SK-N-SH treated with all-trans-retinoic acid at 6 μM for 48 hours (cell line): ENCODE data around the gene ACOD1.
"Not testable (repeated sequence)": the region's sequence is repeated elsewhere in the genome, so short reads cannot be mapped to it uniquely, and the experiment has no call there.

ENCODE experiments used
- ATAC-seq: fragments of 200-7000 bp; cut with Tn5 transposase; 3 replicates; pipeline ENCODE4 v1.9.1; 2020; ENCODE audit warnings: mild to moderate bottlenecking, moderate library complexity
- ARNTL ChIP-seq: fragments of 450-650 bp; formaldehyde crosslinking; IDR thresholded peaks from 2 replicates; pipeline ENCODE4 v1.5.0; 2020; ENCODE audit warnings: low read depth, mild to moderate bottlenecking, moderate library complexity, borderline replicate concordance
- BACH2 ChIP-seq: fragments of 250-450 bp; sonication (Bioruptor Pico); IDR thresholded peaks from 2 replicates; pipeline ENCODE4 v1.9.0; 2021; ENCODE audit warnings: mild to moderate bottlenecking, borderline replicate concordance
- CSDC2 ChIP-seq: fragments of 250-450 bp; sonication (Bioruptor Pico); IDR thresholded peaks from 2 replicates; pipeline ENCODE4 v1.5.0; 2020; ENCODE audit warnings: mild to moderate bottlenecking, moderate library complexity
- ESRRG ChIP-seq: fragments of 250-450 bp; sonication (Bioruptor Pico); IDR thresholded peaks from 2 replicates; pipeline ENCODE4 v1.6.1; 2021; ENCODE audit warnings: mild to moderate bottlenecking
- GLIS3 ChIP-seq: fragments of 250-450 bp; sonication (Bioruptor Pico); IDR thresholded peaks from 2 replicates; pipeline ENCODE4 v1.5.0; 2020; ENCODE audit warnings: mild to moderate bottlenecking, moderate library complexity
- OSR1 ChIP-seq: fragments of 250-450 bp; sonication (Bioruptor Pico); IDR thresholded peaks from 2 replicates; pipeline ENCODE4 v1.8.0; 2022; ENCODE audit warnings: moderate library complexity, mild to moderate bottlenecking, inconsistent platforms
- PPARA ChIP-seq: fragments of 250-450 bp; sonication (Bioruptor Pico); IDR thresholded peaks from 2 replicates; pipeline ENCODE4 v1.5.0; 2020; ENCODE audit warnings: mild to moderate bottlenecking, borderline replicate concordance
- RARB ChIP-seq: fragments of 250-450 bp; sonication (Bioruptor Pico); IDR thresholded peaks from 2 replicates; pipeline ENCODE4 v1.8.0; 2021; ENCODE audit warnings: mild to moderate bottlenecking, moderate library complexity
- SNAI2 ChIP-seq: fragments of 250-450 bp; sonication (Bioruptor Pico); IDR thresholded peaks from 2 replicates; pipeline ENCODE4 v1.5.0; 2020; ENCODE audit warnings: mild to moderate bottlenecking, moderate library complexity
- TCF4 ChIP-seq: fragments of 250-450 bp; sonication (Bioruptor Pico); IDR thresholded peaks from 2 replicates; pipeline ENCODE4 v1.8.0; 2021; ENCODE audit warnings: mild to moderate bottlenecking, moderate library complexity, borderline replicate concordance
- TOX ChIP-seq: fragments of 250-450 bp; sonication (Bioruptor Pico); IDR thresholded peaks from 2 replicates; pipeline ENCODE4 v1.8.0; 2021; ENCODE audit warnings: mild to moderate bottlenecking, moderate library complexity, borderline replicate concordance
- ZC3H10 ChIP-seq: fragments of 250-450 bp; sonication (Bioruptor Pico); IDR thresholded peaks from 2 replicates; pipeline ENCODE4 v1.5.1; 2021; ENCODE audit warnings: mild to moderate bottlenecking, moderate library complexity
- ZFP3 ChIP-seq: fragments of 250-450 bp; sonication (Bioruptor Pico); IDR thresholded peaks from 2 replicates; pipeline ENCODE4 v1.5.0; 2020; ENCODE audit warnings: mild to moderate bottlenecking, moderate library complexity
- ZFP30 ChIP-seq: fragments of 450-650 bp; formaldehyde crosslinking; IDR thresholded peaks from 2 replicates; pipeline ENCODE4 v1.5.0; 2022; ENCODE audit warnings: mild to moderate bottlenecking, moderate library complexity
- ZNF565 ChIP-seq: fragments of 450-650 bp; formaldehyde crosslinking; conservative IDR thresholded peaks from 2 replicates; pipeline ENCODE4 v1.5.0; 2020; ENCODE audit warnings: low read depth, mild to moderate bottlenecking, moderate library complexity
- ZNF70 ChIP-seq: fragments of 450-650 bp; formaldehyde crosslinking; IDR thresholded peaks from 2 replicates; pipeline ENCODE4 v1.5.0; 2020; ENCODE audit warnings: mild to moderate bottlenecking, moderate library complexity
- TF ChIP-seq, protein P1 (sequence below): fragments of 250-450 bp; sonication (Bioruptor Pico); IDR thresholded peaks from 2 replicates; pipeline ENCODE4 v1.5.0; 2020; ENCODE audit warnings: mild to moderate bottlenecking, moderate library complexity
- TF ChIP-seq, protein P2 (sequence below): fragments of 250-450 bp; sonication (Bioruptor Pico); IDR thresholded peaks from 2 replicates; pipeline ENCODE4 v1.8.0; 2021; ENCODE audit warnings: low read depth, mild to moderate bottlenecking, moderate library complexity, borderline replicate concordance
- TF ChIP-seq, protein P3 (sequence below): fragments of 250-450 bp; sonication (Bioruptor Pico); IDR thresholded peaks from 2 replicates; pipeline ENCODE4 v1.8.0; 2020; ENCODE audit warnings: mild to moderate bottlenecking, moderate library complexity, borderline replicate concordance
- TF ChIP-seq, protein P4 (sequence below): fragments of 250-450 bp; sonication (Bioruptor Pico); IDR thresholded peaks from 2 replicates; pipeline ENCODE4 v1.5.1; 2021; ENCODE audit warnings: mild to moderate bottlenecking, moderate library complexity
- TF ChIP-seq, protein P5 (sequence below): fragments of 250-450 bp; sonication (Bioruptor Pico); IDR thresholded peaks from 2 replicates; pipeline ENCODE4 v1.5.1; 2020; ENCODE audit warnings: low read depth, mild to moderate bottlenecking, moderate library complexity

Gene ACOD1

DNA sequence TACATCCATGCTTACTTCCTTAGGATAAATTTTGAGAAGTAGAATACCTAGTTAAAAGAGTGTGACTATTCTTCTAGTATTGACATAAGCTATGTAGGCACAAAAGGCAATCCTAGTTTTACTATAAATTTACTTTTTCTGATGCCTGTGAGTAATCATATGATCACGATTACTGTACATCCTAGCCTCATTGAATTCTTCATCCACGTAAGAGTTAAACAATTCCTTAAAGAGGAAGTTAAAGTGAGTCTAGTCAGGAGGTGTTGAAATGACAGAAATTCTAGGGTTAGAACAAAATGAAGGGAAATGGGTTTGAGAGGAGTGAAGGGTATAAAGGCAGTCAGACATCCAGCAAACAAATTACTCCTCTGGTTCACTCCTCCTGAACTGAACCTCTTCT lies at the start of gene ACOD1:
TSS of gene ACOD1 (plus strand) at position 363 of the 400 bp plus-strand sequence. CDS start 48 bp downstream, outside the sequence.
- no peak for ATAC-seq
- TF ChIP-seq TOX (CRISPR knock-in tag) = no peak
- TF ChIP-seq, all 23 proteins: peak for 0

DNA sequence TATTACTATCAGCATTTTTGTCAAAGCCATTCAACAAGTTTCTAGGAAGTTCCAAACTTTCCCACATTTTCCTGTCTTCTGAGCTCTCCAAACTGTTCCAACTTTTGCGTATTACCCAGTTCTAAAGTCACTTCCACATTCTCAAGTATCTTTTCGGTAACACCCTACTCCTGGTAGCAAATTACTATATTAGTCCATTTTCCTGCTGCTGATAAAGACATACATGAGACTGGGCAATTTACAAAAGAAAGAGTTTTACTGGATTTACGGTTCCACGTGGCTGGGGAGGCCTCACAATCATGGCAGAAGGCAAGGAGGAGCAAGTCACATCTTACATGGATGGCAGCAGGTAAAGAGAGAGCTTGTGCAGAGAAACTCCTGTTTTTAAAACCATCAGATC lies 49.2 kb upstream of the ACOD1 start:
- not testable (repeated sequence) for ATAC-seq

DNA sequence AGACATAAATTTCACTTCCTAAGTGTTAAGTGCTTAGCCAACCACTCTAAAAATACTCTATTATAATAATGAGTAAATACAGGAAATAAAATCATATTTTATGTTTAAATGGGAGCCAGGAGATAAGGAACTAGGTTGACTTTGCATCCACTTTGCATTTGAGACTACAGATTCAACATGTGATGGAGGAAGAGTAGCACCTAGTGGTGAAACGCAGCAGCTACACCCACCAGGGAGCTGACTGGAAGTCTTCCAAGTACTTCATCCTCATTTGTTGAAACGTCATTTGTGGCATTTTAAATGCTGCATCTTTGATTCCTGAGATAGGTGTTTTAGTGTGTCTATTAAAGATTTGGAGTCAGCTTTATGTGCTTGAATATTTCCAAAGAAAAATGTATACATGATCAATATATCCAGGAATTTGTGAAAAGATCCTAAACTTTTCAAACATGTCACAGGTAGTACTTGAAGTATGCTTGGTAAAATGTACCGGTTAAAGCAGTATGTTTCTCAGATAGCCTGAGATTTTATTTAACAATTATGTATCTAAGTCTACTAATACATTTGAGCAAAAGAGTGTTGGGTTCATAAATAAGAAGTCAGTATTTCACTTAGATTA lies 44.7 kb upstream of the ACOD1 start:
- ATAC-seq = peak; percentile 85
- TF ChIP-seq TOX (CRISPR knock-in tag) = no peak
- TF ChIP-seq, protein P1, sequence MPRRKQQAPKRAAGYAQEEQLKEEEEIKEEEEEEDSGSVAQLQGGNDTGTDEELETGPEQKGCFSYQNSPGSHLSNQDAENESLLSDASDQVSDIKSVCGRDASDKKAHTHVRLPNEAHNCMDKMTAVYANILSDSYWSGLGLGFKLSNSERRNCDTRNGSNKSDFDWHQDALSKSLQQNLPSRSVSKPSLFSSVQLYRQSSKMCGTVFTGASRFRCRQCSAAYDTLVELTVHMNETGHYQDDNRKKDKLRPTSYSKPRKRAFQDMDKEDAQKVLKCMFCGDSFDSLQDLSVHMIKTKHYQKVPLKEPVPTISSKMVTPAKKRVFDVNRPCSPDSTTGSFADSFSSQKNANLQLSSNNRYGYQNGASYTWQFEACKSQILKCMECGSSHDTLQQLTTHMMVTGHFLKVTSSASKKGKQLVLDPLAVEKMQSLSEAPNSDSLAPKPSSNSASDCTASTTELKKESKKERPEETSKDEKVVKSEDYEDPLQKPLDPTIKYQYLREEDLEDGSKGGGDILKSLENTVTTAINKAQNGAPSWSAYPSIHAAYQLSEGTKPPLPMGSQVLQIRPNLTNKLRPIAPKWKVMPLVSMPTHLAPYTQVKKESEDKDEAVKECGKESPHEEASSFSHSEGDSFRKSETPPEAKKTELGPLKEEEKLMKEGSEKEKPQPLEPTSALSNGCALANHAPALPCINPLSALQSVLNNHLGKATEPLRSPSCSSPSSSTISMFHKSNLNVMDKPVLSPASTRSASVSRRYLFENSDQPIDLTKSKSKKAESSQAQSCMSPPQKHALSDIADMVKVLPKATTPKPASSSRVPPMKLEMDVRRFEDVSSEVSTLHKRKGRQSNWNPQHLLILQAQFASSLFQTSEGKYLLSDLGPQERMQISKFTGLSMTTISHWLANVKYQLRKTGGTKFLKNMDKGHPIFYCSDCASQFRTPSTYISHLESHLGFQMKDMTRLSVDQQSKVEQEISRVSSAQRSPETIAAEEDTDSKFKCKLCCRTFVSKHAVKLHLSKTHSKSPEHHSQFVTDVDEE (CRISPR knock-in tag) = no peak
- TF ChIP-seq, all 23 proteins: peak for 0

DNA sequence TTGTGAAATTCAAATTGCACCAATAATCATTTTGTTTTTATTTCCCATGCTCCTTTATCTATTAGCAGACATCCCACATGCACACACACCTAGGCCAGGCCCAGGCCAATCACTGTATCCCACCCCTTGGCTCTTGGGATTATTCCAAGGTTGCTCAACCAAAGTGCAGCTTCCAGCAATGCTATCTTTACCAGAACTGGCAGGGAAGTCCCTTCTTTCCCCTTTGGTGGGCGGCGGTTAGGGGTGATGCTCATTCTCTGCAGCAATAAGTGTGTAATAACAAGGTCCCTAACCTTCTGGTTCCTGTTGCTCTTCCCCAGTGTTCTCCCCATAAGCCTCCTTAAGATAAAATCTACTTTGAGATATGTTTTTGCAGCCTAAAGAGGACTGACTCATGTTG lies 43.8 kb upstream of the ACOD1 start:
- no peak for TF ChIP-seq ESRRG (CRISPR knock-in tag)
- TF ChIP-seq PPARA (CRISPR knock-in tag) = no peak
- no peak for TF ChIP-seq ARNTL (CRISPR knock-in tag)
- TF ChIP-seq RARB (CRISPR knock-in tag) = no peak
- no peak for ATAC-seq

DNA sequence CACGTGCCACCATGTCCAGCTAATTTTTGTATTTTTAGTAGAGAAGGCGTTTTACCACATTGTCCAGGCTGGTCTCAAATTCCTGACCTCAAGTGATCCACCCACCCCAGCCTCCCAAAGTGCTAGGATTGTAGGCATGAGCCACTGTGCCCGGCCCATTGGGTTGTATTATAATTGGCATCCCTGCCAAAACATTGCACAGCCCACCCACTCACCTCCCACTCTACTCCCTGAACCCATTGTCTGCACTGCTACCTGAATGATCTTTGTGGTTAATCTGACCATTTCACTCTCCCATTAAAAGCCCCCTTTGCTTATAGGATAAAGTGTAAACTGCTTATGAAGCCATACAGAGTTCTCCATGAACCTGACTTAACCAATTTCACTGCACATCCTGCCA lies 35.8 kb upstream of the ACOD1 start:
- TF ChIP-seq ARNTL (CRISPR knock-in tag) (no peak), ZFP30 (no peak), CSDC2 (CRISPR knock-in tag) (no peak), GLIS3 (CRISPR knock-in tag) (no peak), ESRRG (CRISPR knock-in tag) (no peak), ZFP3 (CRISPR knock-in tag) (no peak), ZNF565 (CRISPR knock-in tag) (no peak), SNAI2 (no peak), RARB (CRISPR knock-in tag) (no peak), TCF4 (CRISPR knock-in tag) (no peak), ZNF70 (CRISPR knock-in tag) (no peak), BACH2 (CRISPR knock-in tag) (no peak), OSR1 (CRISPR knock-in tag) (no peak), ZC3H10 (CRISPR knock-in tag) (no peak), PPARA (CRISPR knock-in tag) (no peak)
- TF ChIP-seq, protein P2, sequence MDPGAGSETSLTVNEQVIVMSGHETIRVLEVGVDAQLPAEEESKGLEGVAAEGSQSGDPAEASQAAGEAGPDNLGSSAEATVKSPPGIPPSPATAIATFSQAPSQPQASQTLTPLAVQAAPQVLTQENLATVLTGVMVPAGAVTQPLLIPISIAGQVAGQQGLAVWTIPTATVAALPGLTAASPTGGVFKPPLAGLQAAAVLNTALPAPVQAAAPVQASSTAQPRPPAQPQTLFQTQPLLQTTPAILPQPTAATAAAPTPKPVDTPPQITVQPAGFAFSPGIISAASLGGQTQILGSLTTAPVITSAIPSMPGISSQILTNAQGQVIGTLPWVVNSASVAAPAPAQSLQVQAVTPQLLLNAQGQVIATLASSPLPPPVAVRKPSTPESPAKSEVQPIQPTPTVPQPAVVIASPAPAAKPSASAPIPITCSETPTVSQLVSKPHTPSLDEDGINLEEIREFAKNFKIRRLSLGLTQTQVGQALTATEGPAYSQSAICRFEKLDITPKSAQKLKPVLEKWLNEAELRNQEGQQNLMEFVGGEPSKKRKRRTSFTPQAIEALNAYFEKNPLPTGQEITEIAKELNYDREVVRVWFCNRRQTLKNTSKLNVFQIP (CRISPR knock-in tag) = no peak
- TF ChIP-seq, protein P1 (CRISPR knock-in tag) = no peak
- TF ChIP-seq, protein P3, sequence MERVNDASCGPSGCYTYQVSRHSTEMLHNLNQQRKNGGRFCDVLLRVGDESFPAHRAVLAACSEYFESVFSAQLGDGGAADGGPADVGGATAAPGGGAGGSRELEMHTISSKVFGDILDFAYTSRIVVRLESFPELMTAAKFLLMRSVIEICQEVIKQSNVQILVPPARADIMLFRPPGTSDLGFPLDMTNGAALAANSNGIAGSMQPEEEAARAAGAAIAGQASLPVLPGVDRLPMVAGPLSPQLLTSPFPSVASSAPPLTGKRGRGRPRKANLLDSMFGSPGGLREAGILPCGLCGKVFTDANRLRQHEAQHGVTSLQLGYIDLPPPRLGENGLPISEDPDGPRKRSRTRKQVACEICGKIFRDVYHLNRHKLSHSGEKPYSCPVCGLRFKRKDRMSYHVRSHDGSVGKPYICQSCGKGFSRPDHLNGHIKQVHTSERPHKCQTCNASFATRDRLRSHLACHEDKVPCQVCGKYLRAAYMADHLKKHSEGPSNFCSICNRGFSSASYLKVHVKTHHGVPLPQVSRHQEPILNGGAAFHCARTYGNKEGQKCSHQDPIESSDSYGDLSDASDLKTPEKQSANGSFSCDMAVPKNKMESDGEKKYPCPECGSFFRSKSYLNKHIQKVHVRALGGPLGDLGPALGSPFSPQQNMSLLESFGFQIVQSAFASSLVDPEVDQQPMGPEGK = no peak
- TF ChIP-seq, protein P4, sequence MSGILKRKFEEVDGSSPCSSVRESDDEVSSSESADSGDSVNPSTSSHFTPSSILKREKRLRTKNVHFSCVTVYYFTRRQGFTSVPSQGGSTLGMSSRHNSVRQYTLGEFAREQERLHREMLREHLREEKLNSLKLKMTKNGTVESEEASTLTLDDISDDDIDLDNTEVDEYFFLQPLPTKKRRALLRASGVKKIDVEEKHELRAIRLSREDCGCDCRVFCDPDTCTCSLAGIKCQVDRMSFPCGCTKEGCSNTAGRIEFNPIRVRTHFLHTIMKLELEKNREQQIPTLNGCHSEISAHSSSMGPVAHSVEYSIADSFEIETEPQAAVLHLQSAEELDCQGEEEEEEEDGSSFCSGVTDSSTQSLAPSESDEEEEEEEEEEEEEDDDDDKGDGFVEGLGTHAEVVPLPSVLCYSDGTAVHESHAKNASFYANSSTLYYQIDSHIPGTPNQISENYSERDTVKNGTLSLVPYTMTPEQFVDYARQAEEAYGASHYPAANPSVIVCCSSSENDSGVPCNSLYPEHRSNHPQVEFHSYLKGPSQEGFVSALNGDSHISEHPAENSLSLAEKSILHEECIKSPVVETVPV (CRISPR knock-in tag) = no peak
- TF ChIP-seq, protein P5, sequence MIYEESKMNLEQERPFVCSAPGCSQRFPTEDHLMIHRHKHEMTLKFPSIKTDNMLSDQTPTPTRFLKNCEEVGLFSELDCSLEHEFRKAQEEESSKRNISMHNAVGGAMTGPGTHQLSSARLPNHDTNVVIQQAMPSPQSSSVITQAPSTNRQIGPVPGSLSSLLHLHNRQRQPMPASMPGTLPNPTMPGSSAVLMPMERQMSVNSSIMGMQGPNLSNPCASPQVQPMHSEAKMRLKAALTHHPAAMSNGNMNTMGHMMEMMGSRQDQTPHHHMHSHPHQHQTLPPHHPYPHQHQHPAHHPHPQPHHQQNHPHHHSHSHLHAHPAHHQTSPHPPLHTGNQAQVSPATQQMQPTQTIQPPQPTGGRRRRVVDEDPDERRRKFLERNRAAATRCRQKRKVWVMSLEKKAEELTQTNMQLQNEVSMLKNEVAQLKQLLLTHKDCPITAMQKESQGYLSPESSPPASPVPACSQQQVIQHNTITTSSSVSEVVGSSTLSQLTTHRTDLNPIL (CRISPR knock-in tag) = no peak
- no peak for ATAC-seq
